Omental fat pad (tissue), 4 donors: ENCODE data around the gene AGRN. TPM values are rescaled to one million over a fixed set of nuclear protein-coding genes. Genes with fewer than 3 reads are reported as not detected.
"Not testable (repeated sequence)": the region's sequence is repeated elsewhere in the genome, so short reads cannot be mapped to it uniquely, and the experiment has no call there.

Experiments used
- ATAC-seq: fragments of 150-250 bp; one replicate; pipeline ENCODE4 v1.9.1; 2016; ENCODE audit warnings: mild to moderate bottlenecking, moderate library complexity; ENCODE audit not compliant: low FRiP score
- DNase-seq: peaks from one replicate; pipeline ENCODE4 v3.0.0-alpha.2; 2019; ENCODE audit warnings: low spot score
- small RNA-seq: library from RNA; depleted of rRNA; stranded (forward); fragments of <200 nt; gene quantifications from one replicate; pipeline ENCODE3, GENCODE V24; 2016
- total RNA-seq, 4 donors: library from RNA; depleted of rRNA; stranded (reverse); fragments of >200 nt; gene quantifications; one replicate each; pipeline ENCODE4 v1.1.0, GENCODE V29; 2016
- TF ChIP-seq, protein P1 (sequence below), 3 donors: fragments of 450-650 bp; IDR thresholded peaks; one replicate each; pipeline ENCODE4 v1.5.1; 2016 to 2017; ENCODE audit warnings: antibody characterized with exemption in 3 of 3, mild to moderate bottlenecking in 3 of 3, moderate library complexity in 2 of 3

The AGRN gene
- total RNA-seq, 4 donors from 2014 or later: 17.2 to 42.3 (median 22.6) TPM

DNA sequence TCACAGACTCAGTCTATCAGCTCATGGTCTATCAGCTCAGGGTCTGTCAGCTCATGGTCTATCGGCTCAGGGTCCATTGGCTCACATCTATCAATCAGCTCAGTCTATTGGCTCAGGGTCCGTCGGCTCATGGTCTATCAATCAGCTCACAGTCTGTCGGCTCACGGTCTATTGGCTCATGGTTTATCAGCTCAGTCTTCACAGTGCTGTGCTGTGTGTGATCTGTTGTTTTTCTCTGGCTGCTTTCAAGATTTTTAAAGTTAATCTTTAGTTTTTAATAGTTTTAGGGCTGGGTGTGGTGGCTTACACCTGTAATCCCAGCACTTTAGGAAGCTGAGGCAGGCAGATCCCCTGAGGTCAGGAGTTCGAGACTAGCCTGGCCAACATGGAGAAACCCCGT, 81.6 kb downstream of the AGRN start:
- DNase-seq: no peak
- no peak for ATAC-seq
- TF ChIP-seq, protein P1, sequence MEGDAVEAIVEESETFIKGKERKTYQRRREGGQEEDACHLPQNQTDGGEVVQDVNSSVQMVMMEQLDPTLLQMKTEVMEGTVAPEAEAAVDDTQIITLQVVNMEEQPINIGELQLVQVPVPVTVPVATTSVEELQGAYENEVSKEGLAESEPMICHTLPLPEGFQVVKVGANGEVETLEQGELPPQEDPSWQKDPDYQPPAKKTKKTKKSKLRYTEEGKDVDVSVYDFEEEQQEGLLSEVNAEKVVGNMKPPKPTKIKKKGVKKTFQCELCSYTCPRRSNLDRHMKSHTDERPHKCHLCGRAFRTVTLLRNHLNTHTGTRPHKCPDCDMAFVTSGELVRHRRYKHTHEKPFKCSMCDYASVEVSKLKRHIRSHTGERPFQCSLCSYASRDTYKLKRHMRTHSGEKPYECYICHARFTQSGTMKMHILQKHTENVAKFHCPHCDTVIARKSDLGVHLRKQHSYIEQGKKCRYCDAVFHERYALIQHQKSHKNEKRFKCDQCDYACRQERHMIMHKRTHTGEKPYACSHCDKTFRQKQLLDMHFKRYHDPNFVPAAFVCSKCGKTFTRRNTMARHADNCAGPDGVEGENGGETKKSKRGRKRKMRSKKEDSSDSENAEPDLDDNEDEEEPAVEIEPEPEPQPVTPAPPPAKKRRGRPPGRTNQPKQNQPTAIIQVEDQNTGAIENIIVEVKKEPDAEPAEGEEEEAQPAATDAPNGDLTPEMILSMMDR (IDR thresholded peaks at IDR 0.05): no peak

DNA sequence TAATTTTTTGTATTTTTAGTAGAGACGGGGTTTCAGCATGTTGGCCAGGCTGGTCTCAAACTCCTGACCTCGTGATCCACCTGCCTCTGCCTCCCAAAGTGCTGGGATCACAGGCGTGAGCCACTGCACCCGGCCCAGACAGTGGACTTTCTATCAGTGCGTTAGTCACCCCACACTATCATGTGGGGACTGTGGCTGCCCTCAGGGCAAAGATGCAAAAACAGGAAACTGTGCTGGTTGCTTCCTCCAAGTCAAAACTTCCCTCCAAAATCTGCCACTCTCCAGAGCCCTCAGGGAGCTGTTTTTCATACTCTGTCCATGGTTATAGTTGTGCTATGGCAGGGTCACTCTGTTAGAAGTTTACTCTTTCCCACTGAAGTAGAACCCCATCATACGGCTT, 84.2 kb downstream of the AGRN start:
- DNase-seq, ATAC-seq: not testable (repeated sequence)

Small RNA genes lying within 50 kb of the gene (small RNA-seq; reads per million reads assigned to genes)
- gene AL645608.3: not detected

Other genes with a start within 250 kb of the AGRN start
- gene SAMD11, start 96.2 kb upstream of the AGRN start, total RNA-seq: 1 to 10 TPM in 3 of 4 donors, under 1 TPM in 1; 0.96 to 7.7 (median 1.3) TPM
- 10 to 100 TPM; 29.2 to 63.5 (median 31.3) TPM for gene NOC2L, start 60.9 kb upstream of the AGRN start, total RNA-seq
- 1 to 10 TPM; 3.4 to 6.8 (median 6.2) TPM for gene KLHL17, start 59.5 kb upstream of the AGRN start, total RNA-seq
- gene PLEKHN1, start 53.6 kb upstream of the AGRN start, total RNA-seq: under 1 TPM in 3 of 4 donors, not detected in 1; 0.19 to 0.48 (median 0.25) TPM
- 1 to 10 TPM in 1 of 4 donors, under 1 TPM in 1, not detected in 2; 0.36 to 1.4 TPM for gene PERM1, start 38.0 kb upstream of the AGRN start, total RNA-seq
- gene HES4, start 20.0 kb upstream of the AGRN start, total RNA-seq: 10 to 100 TPM; 17.8 to 30.0 (median 22.6) TPM
- gene ISG15, start 6.6 kb upstream of the AGRN start, total RNA-seq: 10 to 100 TPM; 27.7 to 84.3 (median 32.6) TPM
- not detected for gene RNF223, start 54.2 kb downstream of the AGRN start, total RNA-seq
- gene C1orf159, start 96.0 kb downstream of the AGRN start, total RNA-seq: 10 to 100 TPM in 2 of 4 donors, 1 to 10 TPM in 2; 5.6 to 12.0 (median 9.5) TPM
- 1 to 10 TPM in 1 of 4 donors, under 1 TPM in 2, not detected in 1; 0.48 to 1.0 (median 0.95) TPM for gene TTLL10, start 153.8 kb downstream of the AGRN start, total RNA-seq
- 1 to 10 TPM in 2 of 4 donors, under 1 TPM in 1, not detected in 1; 0.44 to 2.8 (median 1.7) TPM for gene TNFRSF18, start 186.5 kb downstream of the AGRN start, total RNA-seq
- gene TNFRSF4, start 194.0 kb downstream of the AGRN start, total RNA-seq: 10 to 100 TPM in 1 of 4 donors, 1 to 10 TPM in 3; 2.4 to 10.7 (median 5.9) TPM
- gene SDF4, start 211.9 kb downstream of the AGRN start, total RNA-seq: 100 to 1,000 TPM in 2 of 4 donors, 10 to 100 TPM in 2; 78.3 to 122 (median 98.8) TPM
- 10 to 100 TPM; 14.6 to 27.1 (median 22.1) TPM for gene B3GALT6, start 212.1 kb downstream of the AGRN start, total RNA-seq
- gene C1QTNF12, start 226.6 kb downstream of the AGRN start, total RNA-seq: 1 to 10 TPM in 3 of 4 donors, not detected in 1; 1.0 to 5.2 (median 1.8) TPM